Peyer's patch (tissue), 4 donors: Measurements from ENCODE around the gene MYMK.

Experiments
- CTCF ChIP-seq, 6 experiments: fragments of 450-650 bp in 4 of 6; fragments of 200-600 bp in 2 of 6; sonication (generic) in 1 of 6; IDR thresholded peaks; one replicate each; pipeline ENCODE4 v1.5.1; 2017 to 2019; ENCODE audit warnings: antibody characterized with exemption in 6 of 6, mild to moderate bottlenecking in 3 of 6, moderate library complexity in 1 of 6
- POLR2A ChIP-seq, 2 donors: fragments of 450-650 bp; IDR thresholded peaks; one replicate each; pipeline ENCODE4 v1.5.1; 2017; ENCODE audit warnings: antibody characterized with exemption in 2 of 2, mild to moderate bottlenecking in 2 of 2, moderate library complexity in 2 of 2

DNA sequence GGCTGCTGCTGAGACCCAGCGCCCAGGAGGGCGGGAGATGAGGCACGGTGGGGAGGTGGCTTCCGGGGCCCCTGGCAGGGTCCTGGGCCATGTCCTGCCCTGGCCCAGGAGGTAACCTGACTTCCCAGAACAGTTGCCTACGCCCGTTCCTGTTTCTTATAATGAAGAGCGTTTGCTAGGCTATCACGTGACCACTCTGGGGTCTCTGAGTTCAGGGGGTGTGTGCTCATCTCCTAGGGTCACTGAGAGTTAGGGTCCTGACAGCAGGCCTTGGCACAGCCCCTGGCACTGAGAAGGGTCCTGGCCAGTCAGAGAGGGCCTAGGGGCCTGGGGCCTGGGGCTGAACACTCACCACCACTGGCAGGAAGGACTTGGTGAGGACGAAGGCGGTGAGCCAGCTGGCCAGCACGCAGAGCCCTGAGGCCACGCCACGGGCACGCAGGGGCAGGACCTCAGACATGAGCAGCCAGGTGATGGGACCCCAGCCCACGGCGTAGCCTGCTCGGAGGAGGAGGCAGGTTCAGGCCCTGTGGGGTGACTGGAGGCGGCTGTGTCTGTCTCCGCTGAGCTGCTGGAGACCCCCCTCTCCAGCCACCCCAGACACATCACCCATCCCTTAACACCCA is 51.9 kb downstream of the MYMK start:
- TF ChIP-seq CTCF (IDR thresholded peaks at IDR 0.05): no peak
- TF ChIP-seq POLR2A (IDR thresholded peaks at IDR 0.05): no peak
